ENCODE results near the gene CHD8.

The CHD8 gene

GRCh38 chr14:21437063-21437901 is 18.6 kb downstream of the CHD8 start:
- H3K4me2 ChIP-seq: peak overlapping the region; percentile 60; the same call in 1 of the 2 replicates
- H4K20me1 ChIP-seq (ENCODE audit: insufficient read depth): no peaks in the 10 kb centered on the region
- no peaks in the 10 kb centered on the region for H3K36me3 ChIP-seq (ENCODE audit: insufficient read depth)
- no peak overlapping the region; the same call in 1 of the 2 replicates for H3K27ac ChIP-seq
- no peak for TF ChIP-seq CTCF (conservative IDR thresholded peaks at IDR 0.05; ENCODE audit: low read depth, low read length)
- H3K9ac ChIP-seq: peak overlapping the region; percentile 15; the same call in 1 of the 2 replicates
- H2AFZ ChIP-seq (ENCODE audit: low read depth): no peak overlapping the region; the same call in 1 of the 2 replicates
- peaks cover 32% of the 10 kb centered on the region for H3K79me2 ChIP-seq (ENCODE audit: insufficient read depth, low read depth)
- H3K27me3 ChIP-seq (ENCODE audit: insufficient read depth, low read depth): no peaks in the 10 kb centered on the region
- H3K4me3 ChIP-seq (IDR thresholded peaks at IDR 0.05; ENCODE audit: insufficient read depth, low read depth, low read length): no peak overlapping the region
- no peaks in the 10 kb centered on the region for H3K4me1 ChIP-seq (ENCODE audit: low read depth, poor library complexity, severe bottlenecking)

GRCh38 chr14:21436567-21437062 is 19.3 kb downstream of the CHD8 start:
- Histone ChIP-seq H3K36me3 (ENCODE audit: insufficient read depth) (no peaks in the 10 kb centered on the region), H3K4me1 (ENCODE audit: low read depth, poor library complexity, severe bottlenecking) (no peaks in the 10 kb centered on the region), H4K20me1 (ENCODE audit: insufficient read depth) (no peaks in the 10 kb centered on the region), H3K79me2 (ENCODE audit: insufficient read depth, low read depth) (peaks cover 32% of the 10 kb centered on the region), H3K27me3 (ENCODE audit: insufficient read depth, low read depth) (no peaks in the 10 kb centered on the region), H2AFZ (ENCODE audit: low read depth) (no peak overlapping the region), H3K4me3 (IDR thresholded peaks at IDR 0.05; ENCODE audit: insufficient read depth, low read depth, low read length) (no peak overlapping the region), H3K4me2 (peak overlapping the region; percentile 89), H3K9ac (no peak overlapping the region; the same call in 1 of the 2 replicates), H3K27ac (no peak overlapping the region)
- TF ChIP-seq CTCF (conservative IDR thresholded peaks at IDR 0.05; ENCODE audit: low read depth, low read length): no peak

GRCh38 chr14:21431126-21431525 is 24.8 kb downstream of the CHD8 start:
- H3K4me1 ChIP-seq (ENCODE audit: low read depth, poor library complexity, severe bottlenecking): peaks cover 33% of the 10 kb centered on the region
- H3K27me3 ChIP-seq (ENCODE audit: insufficient read depth, low read depth): no peaks in the 10 kb centered on the region
- H3K27ac ChIP-seq: no peak overlapping the region
- TF ChIP-seq CTCF (conservative IDR thresholded peaks at IDR 0.05; ENCODE audit: low read depth, low read length): no peak
- H3K36me3 ChIP-seq (ENCODE audit: insufficient read depth): no peaks in the 10 kb centered on the region
- H2AFZ ChIP-seq (ENCODE audit: low read depth): no peak overlapping the region
- H3K9ac ChIP-seq: no peak overlapping the region
- H3K4me2 ChIP-seq: no peak overlapping the region
- H4K20me1 ChIP-seq (ENCODE audit: insufficient read depth): no peaks in the 10 kb centered on the region
- H3K79me2 ChIP-seq (ENCODE audit: insufficient read depth, low read depth): peaks cover 27% of the 10 kb centered on the region
- H3K4me3 ChIP-seq (IDR thresholded peaks at IDR 0.05; ENCODE audit: insufficient read depth, low read depth, low read length): no peak overlapping the region

GRCh38 chr14:21428930-21429329 is 27.0 kb downstream of the CHD8 start:
- no peak overlapping the region for H3K4me3 ChIP-seq (IDR thresholded peaks at IDR 0.05; ENCODE audit: insufficient read depth, low read depth, low read length)
- peak overlapping the region; percentile 48 for H3K27ac ChIP-seq
- H3K9ac ChIP-seq: no peak overlapping the region
- peaks cover 6% of the 10 kb centered on the region; the same call in 1 of the 2 replicates for H3K79me2 ChIP-seq (ENCODE audit: insufficient read depth, low read depth)
- no peaks in the 10 kb centered on the region for H3K36me3 ChIP-seq (ENCODE audit: insufficient read depth)
- H3K4me2 ChIP-seq: peak overlapping the region; percentile 60; the same call in 1 of the 2 replicates
- H3K27me3 ChIP-seq (ENCODE audit: insufficient read depth, low read depth): no peaks in the 10 kb centered on the region
- no peak overlapping the region for H2AFZ ChIP-seq (ENCODE audit: low read depth)
- H4K20me1 ChIP-seq (ENCODE audit: insufficient read depth): no peaks in the 10 kb centered on the region
- peaks cover 33% of the 10 kb centered on the region for H3K4me1 ChIP-seq (ENCODE audit: low read depth, poor library complexity, severe bottlenecking)
- no peak for TF ChIP-seq CTCF (conservative IDR thresholded peaks at IDR 0.05; ENCODE audit: low read depth, low read length)

Measured in KMS-11 (cell line).